ENCODE data around the gene SUPT16H.

GRCh38 chr14:21308479-21309237 lies 75.2 kb downstream of the SUPT16H start:
- TF ChIP-seq CTCF (IDR thresholded peaks at IDR 0.05; ENCODE audit: low read depth, low read length, poor library complexity, severe bottlenecking) (no peak), EZH2phosphoT487 (IDR thresholded peaks at IDR 0.05; ENCODE audit: borderline replicate concordance, low read length) (no peak)
